ENCODE results near the gene DUOX1. TPM values are rescaled to one million over a fixed set of nuclear protein-coding genes. Genes with fewer than 3 reads are reported as not detected.

Gene DUOX1
- total and polyA plus RNA-seq, 2 donors (not counting 1 experiment from before 2014, with no cell fraction given), result not detected

DNA sequence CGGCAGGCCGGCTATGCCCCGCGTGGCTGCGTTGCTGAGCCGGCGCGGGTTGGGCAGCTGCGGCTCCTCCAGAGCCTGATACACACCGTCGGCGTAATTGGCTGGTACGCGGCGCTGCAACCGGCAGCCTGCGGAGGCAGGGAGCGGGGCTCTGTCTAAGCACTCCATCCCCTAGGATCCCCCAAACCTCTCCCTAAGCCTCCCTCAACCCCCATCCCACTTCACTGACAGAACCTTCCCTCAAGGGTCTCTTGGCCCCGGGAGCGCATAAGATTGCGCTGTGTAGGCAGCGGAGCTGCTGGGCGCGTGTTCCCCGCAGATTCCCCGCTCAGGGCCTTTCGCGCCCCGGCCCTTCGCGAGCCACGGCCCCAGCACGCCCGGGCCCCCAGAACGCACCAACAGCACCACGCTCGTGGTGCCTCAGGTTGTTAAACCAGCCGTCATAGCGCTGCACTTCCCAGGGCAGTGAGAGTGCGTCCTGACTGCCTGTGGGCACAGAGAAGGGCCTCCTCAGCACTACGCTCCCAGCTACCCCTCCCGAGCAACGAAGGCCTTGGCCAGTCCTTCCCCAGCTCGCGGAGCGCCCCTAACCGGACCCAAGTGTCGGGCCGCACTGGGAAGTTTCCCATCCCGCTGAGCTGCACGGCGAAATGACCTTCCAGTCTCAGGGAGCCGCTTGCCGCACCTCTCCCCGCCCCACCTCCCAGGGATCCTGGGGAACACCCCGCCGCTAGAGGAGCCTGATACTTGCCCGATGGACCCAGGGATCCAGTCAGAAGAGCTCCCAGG, 17.0 kb upstream of the DUOX1 start:
- Histone ChIP-seq H3K36me3 (ENCODE audit: control insufficient read depth, insufficient read depth, low read length) (no peaks in the 10 kb centered on the region), H3K4me1 (ENCODE audit: control insufficient read depth, extremely low read depth, insufficient read depth, low read length) (no peaks in the 10 kb centered on the region), H3K4me3 (replicated peaks in 1 of 4; ENCODE audit: control extremely low read depth in 1 of 4, insufficient read depth in 1 of 4, low read depth in 3 of 4, low read length in 4 of 4) (no peak overlapping the region), H3K79me2 (ENCODE audit: control insufficient read depth, insufficient read depth, low read length) (no peaks in the 10 kb centered on the region), H2AFZ (ENCODE audit: low read length) (no peak overlapping the region), H3K4me2 (ENCODE audit: extremely low read depth, insufficient read depth, low read length) (no peak overlapping the region), H3K27ac (ENCODE audit: insufficient read depth, low read length) (no peak overlapping the region), H4K20me1 (ENCODE audit: control insufficient read depth, extremely low read depth, insufficient read depth, low read length) (no peaks in the 10 kb centered on the region), H3K27me3 (ENCODE audit: control insufficient read depth, insufficient read depth, low read length) (peaks cover 79% of the 10 kb centered on the region), H3K9me3 (ENCODE audit: control insufficient read depth, insufficient read depth, low read depth, low read length) (no peaks in the 10 kb centered on the region), H3K9ac (ENCODE audit: insufficient read depth, low read length) (no peak overlapping the region)
- peak; percentile 34 for TF ChIP-seq EZH2 (IDR thresholded peaks at IDR 0.05; ENCODE audit: low read length, missing control alignments)
- TF ChIP-seq, protein P1, sequence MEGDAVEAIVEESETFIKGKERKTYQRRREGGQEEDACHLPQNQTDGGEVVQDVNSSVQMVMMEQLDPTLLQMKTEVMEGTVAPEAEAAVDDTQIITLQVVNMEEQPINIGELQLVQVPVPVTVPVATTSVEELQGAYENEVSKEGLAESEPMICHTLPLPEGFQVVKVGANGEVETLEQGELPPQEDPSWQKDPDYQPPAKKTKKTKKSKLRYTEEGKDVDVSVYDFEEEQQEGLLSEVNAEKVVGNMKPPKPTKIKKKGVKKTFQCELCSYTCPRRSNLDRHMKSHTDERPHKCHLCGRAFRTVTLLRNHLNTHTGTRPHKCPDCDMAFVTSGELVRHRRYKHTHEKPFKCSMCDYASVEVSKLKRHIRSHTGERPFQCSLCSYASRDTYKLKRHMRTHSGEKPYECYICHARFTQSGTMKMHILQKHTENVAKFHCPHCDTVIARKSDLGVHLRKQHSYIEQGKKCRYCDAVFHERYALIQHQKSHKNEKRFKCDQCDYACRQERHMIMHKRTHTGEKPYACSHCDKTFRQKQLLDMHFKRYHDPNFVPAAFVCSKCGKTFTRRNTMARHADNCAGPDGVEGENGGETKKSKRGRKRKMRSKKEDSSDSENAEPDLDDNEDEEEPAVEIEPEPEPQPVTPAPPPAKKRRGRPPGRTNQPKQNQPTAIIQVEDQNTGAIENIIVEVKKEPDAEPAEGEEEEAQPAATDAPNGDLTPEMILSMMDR (conservative IDR thresholded peaks at IDR 0.05 in 1 of 2, IDR thresholded peaks at IDR 0.05 in 1 of 2; ENCODE audit: low read depth in 1 of 2, low read length in 2 of 2), result no peak
- DNase-seq (ENCODE audit: low read depth in 2 of 2), result no peak

DNA sequence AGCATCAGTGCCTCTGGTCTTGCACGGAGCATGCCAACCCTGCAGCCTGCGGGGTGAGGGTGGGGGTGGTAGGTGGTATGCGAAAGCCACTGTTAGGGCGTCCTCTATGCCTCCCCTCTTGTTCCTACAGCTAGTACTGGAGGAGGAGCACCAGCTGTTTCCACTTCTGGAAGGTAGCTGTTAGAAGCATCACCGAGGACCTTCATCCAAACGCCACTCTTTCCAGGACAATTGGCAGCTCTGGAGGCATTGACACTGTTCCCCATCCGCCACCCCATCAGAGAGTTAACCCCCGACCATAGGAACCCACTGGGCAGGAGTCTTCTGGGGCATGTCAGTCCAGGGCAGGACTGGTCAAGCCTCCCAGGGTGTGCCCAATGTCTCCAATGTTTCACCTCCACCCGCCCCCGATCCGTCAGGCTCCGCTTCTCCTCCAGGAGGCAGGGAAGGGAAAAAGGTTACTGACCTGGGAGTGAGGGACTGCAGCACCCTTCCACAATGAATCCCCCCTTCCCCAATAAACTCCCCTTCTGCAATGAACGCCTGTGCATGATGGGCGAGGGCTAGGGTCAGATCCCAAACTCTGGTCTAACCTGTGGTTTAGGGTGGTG, 16.3 kb upstream of the DUOX1 start:
- Histone ChIP-seq H3K27ac (ENCODE audit: insufficient read depth, low read length) (no peak overlapping the region), H3K9me3 (ENCODE audit: control insufficient read depth, insufficient read depth, low read depth, low read length) (no peaks in the 10 kb centered on the region), H4K20me1 (ENCODE audit: control insufficient read depth, extremely low read depth, insufficient read depth, low read length) (no peaks in the 10 kb centered on the region), H3K9ac (ENCODE audit: insufficient read depth, low read length) (no peak overlapping the region), H3K4me1 (ENCODE audit: control insufficient read depth, extremely low read depth, insufficient read depth, low read length) (no peaks in the 10 kb centered on the region), H3K36me3 (ENCODE audit: control insufficient read depth, insufficient read depth, low read length) (no peaks in the 10 kb centered on the region), H2AFZ (ENCODE audit: low read length) (no peak overlapping the region), H3K4me2 (ENCODE audit: extremely low read depth, insufficient read depth, low read length) (no peak overlapping the region), H3K27me3 (ENCODE audit: control insufficient read depth, insufficient read depth, low read length) (peaks cover 80% of the 10 kb centered on the region), H3K4me3 (replicated peaks in 1 of 4; ENCODE audit: control extremely low read depth in 1 of 4, insufficient read depth in 1 of 4, low read depth in 3 of 4, low read length in 4 of 4) (no peak overlapping the region), H3K79me2 (ENCODE audit: control insufficient read depth, insufficient read depth, low read length) (no peaks in the 10 kb centered on the region)
- DNase-seq (ENCODE audit: low read depth in 2 of 2), result no peak
- peak; percentile 92 for TF ChIP-seq EZH2 (IDR thresholded peaks at IDR 0.05; ENCODE audit: low read length, missing control alignments)
- TF ChIP-seq, protein P1 (conservative IDR thresholded peaks at IDR 0.05 in 1 of 2, IDR thresholded peaks at IDR 0.05 in 1 of 2; ENCODE audit: low read depth in 1 of 2, low read length in 2 of 2), result no peak

DNA sequence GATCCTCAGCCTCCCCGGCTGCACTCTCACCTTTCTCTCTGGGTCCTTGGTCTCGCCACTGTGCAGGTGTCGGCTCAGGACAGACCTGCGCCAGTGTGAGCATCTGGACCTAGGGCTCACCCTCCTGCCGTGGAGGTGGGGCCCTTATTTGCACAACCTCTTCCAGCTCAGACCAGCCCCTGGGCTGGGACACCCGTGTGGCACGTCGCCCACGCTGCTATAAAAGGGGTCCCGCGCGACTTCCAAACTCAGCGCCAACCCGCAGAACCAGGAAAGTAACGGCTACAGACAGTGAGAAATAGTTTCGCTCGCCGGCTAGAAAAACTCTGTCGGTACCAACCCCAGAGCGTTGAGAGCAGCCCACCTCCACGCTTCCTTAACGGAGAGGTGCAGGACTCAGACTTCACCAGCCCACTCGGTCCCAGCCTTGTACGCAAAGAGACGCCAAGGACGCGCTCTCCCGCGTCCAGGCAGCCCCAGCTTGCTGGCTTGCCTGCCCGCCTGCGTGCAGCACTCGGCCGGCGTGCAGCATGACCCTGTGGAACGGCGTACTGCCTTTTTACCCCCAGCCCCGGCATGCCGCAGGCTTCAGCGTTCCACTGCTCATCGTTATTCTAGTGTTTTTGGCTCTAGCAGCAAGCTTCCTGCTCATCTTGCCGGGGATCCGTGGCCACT, 15.6 kb upstream of the DUOX1 start, which contains the start of the genes DUOX2 and DUOXA2:
Gene DUOX2 (minus strand): TSS at position 97 of the 675 bp plus-strand sequence. CDS start 761 bp downstream, outside the sequence.
Gene DUOXA2 (plus strand): TSS at position 251 of the 675 bp plus-strand sequence. CDS start 280 bp downstream, at position 531.
- H3K9ac ChIP-seq (ENCODE audit: insufficient read depth, low read length), result no peak within 1 kb of the TSS
- H3K27me3 ChIP-seq (ENCODE audit: control insufficient read depth, insufficient read depth, low read length), result peaks cover 80% of the 10 kb centered on the region
- H3K36me3 ChIP-seq (ENCODE audit: control insufficient read depth, insufficient read depth, low read length), result no peaks in the 10 kb centered on the region
- no peaks in the 10 kb centered on the region for H3K79me2 ChIP-seq (ENCODE audit: control insufficient read depth, insufficient read depth, low read length)
- TF ChIP-seq, protein P1 (conservative IDR thresholded peaks at IDR 0.05 in 1 of 2, IDR thresholded peaks at IDR 0.05 in 1 of 2; ENCODE audit: low read depth in 1 of 2, low read length in 2 of 2), result no peak
- peak; percentile 27 for TF ChIP-seq EZH2 (IDR thresholded peaks at IDR 0.05; ENCODE audit: low read length, missing control alignments)
- H3K4me2 ChIP-seq (ENCODE audit: extremely low read depth, insufficient read depth, low read length), result no peak within 1 kb of the TSS
- H2AFZ ChIP-seq (ENCODE audit: low read length), result no peak within 1 kb of the TSS
- no peaks in the 10 kb centered on the region for H3K9me3 ChIP-seq (ENCODE audit: control insufficient read depth, insufficient read depth, low read depth, low read length)
- no peak for DNase-seq (ENCODE audit: low read depth in 2 of 2)
- no peak within 1 kb of the TSS for H3K27ac ChIP-seq (ENCODE audit: insufficient read depth, low read length)
- H4K20me1 ChIP-seq (ENCODE audit: control insufficient read depth, extremely low read depth, insufficient read depth, low read length), result no peaks in the 10 kb centered on the region
- no peaks in the 10 kb centered on the region for H3K4me1 ChIP-seq (ENCODE audit: control insufficient read depth, extremely low read depth, insufficient read depth, low read length)
- no peak within 1 kb of the TSS for H3K4me3 ChIP-seq (replicated peaks in 1 of 4; ENCODE audit: control extremely low read depth in 1 of 4, insufficient read depth in 1 of 4, low read depth in 3 of 4, low read length in 4 of 4)
